MM.1S (cell line): Measurements from ENCODE around the gene RCAN1.

Experiments
- CTCF ChIP-seq: fragments of 300-600 bp; sonication (generic); IDR thresholded peaks from 2 replicates; pipeline ENCODE4 v1.5.1; 2016; ENCODE audit warnings: antibody characterized with exemption, low read length, mixed read lengths
- EZH2phosphoT487 ChIP-seq: fragments of 300-600 bp; sonication (generic); IDR thresholded peaks from 2 replicates; pipeline ENCODE4 v1.6.1; 2018; ENCODE audit warnings: antibody characterized with exemption, low read length

DNA sequence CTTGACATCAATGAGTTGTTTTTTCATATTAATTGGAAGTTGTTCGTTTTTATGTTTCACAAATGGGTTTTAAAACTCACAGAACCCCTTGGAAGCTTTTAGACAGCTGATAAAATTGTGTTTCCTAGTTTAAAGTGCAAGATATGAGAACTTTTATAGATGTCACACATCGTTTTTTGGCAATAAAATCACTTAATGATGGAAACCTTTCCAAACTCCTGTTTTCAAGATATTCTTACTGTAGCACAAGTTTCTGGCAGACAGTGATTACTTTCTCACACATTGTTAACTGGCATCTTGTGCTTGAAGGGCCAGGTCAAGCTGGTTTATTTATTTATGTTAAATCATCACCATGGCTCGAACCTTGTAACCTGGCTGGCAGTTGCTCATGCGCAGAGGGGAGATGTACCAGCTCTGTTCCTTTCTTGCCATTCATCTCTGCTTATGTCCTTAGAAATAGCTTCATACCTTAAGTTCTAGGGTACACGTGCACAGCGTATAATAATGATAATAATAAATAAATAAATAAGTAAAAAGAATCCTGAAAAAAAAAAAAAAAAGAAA lies 10.2 kb upstream of the RCAN1 start:
- TF ChIP-seq CTCF (no peak), EZH2phosphoT487 (no peak)
